Activated CD8-positive, alpha-beta memory T cell treated with anti-CD3 and anti-CD28 coated beads for 1 hour (primary cell): Measurements from ENCODE around the gene NLGN3.

Source experiments
- DNase-seq, 2 donors: peaks; one replicate each; pipeline ENCODE4 v3.0.0-alpha.2; 2020; ENCODE audit warnings: low read depth in 1 of 2; ENCODE audit errors: extremely low read depth in 1 of 2

Gene NLGN3

DNA sequence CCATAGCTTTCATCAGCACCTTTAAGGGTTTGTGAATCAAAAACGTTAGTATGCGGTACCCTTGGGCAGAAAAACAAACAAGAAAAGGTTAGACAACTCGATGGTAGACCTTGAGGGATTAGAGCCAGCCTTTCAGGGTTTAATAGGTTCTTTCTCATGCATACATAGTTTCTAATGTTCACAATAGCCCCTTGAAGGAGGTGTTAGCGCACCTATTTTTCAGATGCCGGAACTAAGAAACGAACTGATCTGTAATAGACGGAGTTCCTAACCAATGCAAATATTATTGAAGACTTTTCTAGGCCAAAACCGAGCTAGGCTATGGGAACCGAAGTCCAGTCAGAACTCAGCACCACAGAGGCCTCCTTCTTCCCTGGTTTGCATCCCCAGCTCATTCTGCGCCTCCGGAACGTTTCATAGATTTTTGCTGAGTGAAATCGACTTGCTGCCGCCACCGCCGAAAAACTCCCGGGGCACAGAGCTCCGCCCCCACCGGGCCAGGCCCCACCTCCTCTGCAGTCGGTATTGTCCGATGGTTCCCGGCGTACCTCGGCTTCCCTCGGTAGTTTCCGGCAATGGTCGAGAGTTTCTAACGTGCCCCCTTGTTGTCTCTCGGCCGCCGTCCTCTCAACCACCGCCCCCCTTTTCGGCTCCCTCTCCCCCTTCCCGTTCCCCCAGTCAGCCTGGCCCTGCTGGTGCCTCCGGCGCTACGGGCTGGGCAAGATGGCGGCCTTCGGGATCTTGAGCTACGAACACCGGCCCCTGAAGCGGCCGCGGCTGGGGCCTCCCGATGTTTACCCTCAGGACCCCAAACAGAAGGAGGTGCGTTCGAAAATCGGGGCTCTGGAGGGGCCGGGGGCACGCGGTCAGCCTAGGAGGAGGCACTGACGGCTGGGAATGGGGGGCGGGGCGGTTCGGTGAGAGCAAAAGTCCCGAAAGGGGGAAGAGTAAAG is 26.3 kb upstream of the NLGN3 start, which contains the start of gene MED12:
TSS of gene MED12 (plus strand) at position 565 of the 953 bp plus-strand sequence. CDS start at position 724, 159 bp downstream.
- peak; percentile 52 to 71 for DNase-seq

DNA sequence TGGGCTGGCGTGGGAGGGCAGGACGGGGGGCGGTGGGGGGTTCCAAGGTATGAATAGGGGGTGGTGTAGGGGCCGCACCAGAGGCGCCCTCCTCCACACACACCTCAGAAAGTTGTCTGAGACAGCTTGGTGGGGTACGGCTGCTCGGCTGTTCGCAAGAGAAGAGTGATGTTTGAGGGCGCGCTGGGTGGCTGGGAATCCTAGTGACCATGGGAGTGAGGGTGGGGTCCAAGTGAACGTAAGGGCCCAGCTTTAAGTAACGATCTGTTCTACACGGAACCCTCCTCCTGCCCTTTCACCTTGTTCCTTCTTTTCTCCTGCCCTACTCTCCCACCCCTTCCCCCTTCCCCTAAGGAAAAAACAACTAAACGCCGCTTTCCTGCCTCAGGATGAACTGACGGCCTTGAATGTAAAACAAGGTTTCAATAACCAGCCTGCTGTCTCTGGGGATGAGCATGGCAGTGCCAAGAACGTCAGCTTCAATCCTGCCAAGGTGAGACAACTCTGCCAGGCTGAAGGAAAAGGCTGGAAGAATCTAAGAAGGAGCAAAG is 25.6 kb upstream of the NLGN3 start:
- no peak for DNase-seq

DNA sequence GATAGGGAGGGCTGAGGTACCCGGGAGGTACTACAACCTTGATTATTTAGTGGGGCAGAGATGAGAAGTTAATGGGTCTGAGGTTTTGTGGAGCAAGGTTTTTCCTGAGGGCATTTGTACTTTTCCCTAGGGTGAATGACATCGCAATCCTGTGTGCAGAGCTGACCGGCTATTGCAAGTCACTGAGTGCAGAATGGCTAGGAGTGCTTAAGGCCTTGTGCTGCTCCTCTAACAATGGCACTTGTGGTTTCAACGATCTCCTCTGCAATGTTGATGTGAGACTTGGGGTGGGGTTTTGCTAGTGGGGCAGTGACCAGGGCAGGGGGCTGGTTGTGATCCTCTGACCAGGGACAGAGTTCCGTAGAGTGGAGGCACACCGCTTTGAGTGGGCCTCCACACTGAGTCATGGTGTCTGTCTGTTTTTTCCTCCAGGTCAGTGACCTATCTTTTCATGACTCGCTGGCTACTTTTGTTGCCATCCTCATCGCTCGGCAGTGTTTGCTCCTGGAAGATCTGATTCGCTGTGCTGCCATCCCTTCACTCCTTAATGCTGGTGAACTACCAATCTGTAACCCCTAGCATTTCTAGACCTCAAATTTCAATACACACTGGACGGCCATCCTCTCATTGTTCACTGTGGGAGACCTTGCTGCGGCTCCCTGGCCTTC is 16.3 kb upstream of the NLGN3 start:
- DNase-seq: no peak

DNA sequence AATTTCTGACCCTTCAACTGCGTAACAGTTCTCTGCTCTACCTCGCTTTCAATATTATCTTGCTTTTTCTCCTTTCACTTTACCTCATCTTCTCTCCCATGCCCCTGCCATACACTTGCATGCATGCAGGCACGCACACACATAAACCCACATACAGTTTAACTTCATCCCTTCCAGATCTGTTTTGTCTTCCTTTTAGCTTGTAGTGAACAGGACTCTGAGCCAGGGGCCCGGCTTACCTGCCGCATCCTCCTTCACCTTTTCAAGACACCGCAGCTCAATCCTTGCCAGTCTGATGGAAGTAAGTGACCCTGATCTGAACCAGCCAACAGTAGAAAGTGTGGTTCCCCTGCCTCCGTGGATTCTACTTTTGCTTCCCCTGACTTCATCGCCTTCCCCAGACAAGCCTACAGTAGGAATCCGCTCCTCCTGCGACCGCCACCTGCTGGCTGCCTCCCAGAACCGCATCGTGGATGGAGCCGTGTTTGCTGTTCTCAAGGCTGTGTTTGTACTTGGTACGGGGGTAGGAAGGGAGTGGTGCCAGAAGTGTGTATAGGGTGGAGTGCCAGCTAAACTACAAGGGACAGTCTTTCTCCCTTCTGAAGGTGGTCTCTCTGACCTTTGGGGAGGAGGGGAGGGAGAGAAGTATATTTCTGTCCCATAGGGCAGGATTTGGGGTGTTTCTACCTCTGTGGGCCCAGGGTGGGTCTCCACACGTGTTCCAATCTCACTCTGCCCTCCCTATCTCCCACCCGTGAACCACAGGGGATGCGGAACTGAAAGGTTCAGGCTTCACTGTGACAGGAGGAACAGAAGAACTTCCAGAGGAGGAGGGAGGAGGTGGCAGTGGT is 15.5 kb upstream of the NLGN3 start:
- DNase-seq: peak; percentile 46 to 58

DNA sequence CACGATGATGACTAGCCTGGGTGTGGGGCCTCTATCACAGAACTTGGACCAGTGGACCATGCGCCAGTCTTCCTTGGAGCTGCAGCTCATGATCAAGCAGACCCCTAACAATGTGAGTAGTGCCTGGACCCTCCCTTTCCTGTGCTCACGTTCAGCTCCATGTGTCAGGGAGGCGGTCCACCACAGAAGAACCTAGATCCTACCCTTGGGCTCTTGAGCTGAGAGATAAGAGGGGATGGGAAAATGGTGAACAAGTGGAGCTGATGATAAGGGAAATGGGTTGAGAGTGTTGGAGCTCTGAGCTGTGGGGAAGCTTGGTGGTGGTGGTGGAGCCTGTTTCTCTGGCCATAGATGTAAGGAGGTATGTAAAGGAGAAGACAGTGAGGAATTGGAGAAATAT is 13.1 kb upstream of the NLGN3 start:
- no peak for DNase-seq

DNA sequence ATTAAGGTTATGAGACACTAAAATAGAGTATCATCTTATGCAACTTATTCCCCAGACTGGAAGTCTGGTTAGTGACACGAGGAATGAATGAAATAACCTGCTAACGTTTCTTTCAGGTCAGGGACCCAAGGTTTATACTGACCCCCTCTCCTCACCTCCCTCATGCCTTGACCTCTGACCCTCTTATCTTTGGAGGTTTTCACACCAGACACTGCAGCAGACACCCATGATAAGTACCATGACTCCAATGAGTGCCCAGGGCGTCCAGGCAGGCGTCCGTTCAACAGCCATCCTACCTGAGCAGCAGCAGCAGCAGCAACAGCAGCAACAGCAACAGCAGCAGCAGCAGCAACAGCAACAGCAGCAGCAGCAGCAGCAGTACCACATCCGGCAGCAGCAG is 4.2 kb upstream of the NLGN3 start:
- no peak for DNase-seq

DNA sequence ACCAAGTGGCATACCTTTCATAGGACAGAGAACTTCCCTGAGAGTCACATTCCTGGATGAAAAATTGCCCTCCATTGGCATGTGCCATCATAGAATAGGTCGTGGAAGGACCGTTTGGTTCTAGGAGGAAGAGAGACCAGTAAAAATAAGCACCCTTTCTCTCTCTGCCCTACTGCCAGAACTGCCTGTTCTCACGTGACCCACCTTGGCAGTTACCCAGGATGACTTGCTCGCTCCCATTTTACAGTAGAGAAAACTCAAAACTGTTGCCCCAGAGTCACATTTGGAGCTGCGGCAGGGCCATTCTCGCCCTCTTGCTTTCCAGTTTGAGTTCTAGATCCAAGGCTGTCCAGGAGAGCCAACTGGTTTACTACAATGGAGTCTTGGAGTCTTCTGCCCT is 1.1 kb upstream of the NLGN3 start:
- no peak for DNase-seq

DNA sequence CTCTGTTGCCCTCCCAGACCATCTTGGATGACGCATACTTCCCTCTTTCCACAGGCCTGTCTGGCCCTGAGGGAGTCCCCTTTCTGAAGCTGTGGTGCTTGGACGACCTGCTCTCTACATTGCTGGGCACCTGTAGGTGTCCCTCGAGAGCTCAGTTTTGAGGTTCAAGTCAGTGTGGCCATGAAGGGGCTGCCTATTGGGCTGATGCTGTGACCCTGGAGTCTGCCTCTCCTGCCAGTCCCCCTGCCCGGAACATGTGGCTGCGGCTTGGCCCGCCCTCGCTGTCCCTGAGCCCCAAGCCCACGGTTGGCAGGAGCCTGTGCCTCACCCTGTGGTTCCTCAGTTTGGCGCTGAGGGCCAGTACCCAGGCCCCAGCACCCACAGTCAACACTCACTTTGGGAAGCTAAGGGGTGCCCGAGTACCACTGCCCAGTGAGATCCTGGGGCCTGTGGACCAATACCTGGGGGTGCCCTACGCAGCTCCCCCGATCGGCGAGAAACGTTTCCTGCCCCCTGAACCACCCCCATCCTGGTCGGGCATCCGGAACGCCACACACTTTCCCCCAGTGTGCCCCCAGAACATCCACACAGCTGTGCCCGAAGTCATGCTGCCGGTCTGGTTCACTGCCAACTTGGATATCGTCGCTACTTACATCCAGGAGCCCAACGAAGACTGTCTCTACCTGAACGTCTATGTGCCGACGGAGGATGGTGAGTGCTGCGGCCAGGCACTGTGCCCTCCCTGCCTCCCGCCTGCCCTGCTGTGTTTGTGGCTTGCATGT is 3.0 kb downstream of the NLGN3 start:
- no peak for DNase-seq

DNA sequence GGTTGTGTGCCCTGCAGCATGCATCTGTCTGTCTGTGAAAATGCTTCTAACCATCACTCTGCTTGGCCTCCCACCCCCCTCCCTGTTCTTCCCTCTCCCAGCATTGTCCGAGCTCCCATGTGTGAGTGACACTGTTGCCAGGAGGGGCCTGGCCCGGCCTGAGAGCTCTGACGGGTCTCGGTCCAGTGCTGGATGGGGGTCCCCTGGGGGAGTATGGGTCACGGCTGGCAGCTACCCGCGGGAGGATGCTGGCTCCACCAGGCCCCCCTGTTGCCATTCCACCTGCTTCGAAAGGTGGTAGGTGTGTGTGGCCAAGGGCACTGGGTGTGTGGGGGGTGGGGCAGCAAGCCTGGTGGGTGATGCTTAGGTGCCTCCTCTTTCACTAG is 3.6 kb downstream of the NLGN3 start:
- no peak for DNase-seq

DNA sequence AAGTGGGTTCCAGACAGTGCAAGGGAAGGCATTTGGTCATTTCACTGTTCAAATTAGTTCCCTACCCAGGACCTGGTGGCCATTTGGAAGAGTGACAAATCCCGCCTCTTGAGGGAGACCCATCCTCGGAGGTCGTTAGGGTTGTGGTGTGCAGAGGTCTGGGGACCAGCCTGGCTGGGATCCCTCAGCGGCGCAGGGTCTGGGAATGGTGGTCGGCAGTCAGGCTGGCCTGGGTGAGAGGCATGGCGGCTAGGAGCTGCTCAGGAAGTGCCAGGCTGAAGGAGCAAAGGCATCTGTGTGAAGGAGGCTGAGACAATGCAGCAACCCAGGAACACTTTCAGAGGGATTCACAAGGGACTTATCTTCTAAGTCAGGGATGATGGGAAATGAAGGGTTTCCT is 6.7 kb downstream of the NLGN3 start:
- DNase-seq: no peak

DNA sequence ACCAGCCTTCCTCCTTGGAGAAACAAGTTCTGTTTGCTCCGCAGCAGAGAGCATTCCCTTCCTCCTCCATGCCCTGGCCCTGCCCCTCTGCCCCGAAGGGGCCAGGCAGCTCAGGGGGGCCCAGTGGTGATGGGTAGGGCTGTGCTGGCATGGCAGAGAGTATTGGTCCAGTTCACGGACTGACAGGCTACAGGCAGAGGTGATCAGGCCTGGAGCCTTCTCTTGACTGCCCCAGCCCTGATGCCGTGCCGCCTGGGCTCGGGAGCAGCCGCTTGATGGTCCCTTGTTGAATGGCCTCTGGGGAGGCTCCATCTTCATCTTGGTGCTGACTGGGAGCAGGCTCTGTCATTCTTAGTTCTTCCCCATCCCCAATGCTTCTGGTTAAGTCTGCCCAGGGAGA is 9.6 kb downstream of the NLGN3 start:
- no peak for DNase-seq

DNA sequence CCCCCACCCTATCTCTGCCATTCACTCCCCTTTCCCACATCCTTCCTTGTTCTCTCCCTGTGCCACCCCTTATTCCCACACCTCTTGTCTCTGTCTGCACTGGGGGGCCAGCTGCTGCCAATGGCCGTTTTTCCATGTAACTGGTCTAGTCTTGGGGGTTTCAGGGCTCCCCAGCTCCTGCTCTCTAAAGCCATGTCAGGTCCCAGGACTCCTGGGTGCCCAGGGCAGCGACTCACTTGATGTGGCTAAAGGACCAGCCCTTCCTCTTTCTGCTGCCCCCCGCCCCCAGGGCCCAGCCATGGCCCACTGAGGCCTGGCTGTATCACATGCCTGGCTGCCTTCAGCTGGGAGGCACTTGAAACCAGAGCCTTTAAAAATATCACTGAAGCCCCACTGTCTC is 10.0 kb downstream of the NLGN3 start:
- no peak for DNase-seq

DNA sequence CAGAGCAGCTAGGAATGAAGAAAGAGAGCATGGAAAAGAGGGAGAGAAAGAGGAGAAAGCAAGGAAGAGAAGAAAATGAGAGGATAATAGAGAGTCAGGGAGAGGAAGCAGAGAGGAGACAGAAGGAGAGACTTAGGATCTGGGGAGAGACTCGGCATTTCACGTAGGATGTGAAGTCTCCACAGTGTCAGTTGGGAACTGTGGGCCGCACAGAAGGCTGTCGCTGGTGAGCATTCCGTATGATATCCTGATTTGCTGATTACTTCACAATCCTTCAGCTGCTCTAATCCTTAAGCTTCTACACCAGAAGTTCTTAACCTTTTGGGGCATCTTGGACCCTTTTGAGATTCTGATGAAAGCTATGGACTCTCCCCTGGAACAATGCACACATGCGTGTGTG is 14.0 kb downstream of the NLGN3 start:
- no peak for DNase-seq

DNA sequence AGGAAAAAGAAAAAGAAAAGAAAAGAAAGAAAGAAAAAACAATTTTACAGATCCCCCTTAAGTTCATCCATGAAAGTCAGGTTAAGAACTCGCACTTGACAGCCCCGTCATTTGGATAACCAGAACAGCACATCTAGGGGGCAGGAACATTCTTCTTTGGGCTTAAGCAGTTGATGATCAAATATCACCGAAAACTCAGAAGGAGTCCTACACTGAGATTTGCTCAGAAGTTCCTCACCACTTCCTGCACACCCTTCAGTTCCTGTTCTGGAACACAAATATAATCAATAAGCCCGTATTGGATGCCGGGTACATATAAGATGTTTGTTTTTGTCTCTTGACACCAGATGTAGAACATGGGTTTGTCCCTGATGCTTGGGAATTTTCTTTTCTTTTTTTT is 14.7 kb downstream of the NLGN3 start:
- DNase-seq: no peak

DNA sequence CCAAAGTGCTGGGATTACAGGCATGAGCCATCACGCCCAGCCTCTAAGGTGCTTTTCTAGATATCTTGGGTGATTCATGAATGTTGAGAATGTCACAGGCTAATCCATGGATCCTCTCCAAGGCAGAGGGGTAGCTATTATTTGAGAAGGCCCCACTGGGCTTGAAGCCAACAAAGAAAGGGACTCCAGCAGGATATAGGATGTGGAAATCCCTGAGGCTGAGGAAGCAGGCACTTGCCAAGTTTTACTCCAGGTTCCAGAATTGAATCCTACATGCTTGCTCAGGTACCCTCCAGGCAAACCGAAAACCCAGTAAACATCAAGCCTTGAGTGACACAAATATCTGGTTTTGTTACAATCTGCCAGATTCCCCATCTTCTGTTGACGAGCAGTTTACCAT is 15.8 kb downstream of the NLGN3 start:
- no peak for DNase-seq

DNA sequence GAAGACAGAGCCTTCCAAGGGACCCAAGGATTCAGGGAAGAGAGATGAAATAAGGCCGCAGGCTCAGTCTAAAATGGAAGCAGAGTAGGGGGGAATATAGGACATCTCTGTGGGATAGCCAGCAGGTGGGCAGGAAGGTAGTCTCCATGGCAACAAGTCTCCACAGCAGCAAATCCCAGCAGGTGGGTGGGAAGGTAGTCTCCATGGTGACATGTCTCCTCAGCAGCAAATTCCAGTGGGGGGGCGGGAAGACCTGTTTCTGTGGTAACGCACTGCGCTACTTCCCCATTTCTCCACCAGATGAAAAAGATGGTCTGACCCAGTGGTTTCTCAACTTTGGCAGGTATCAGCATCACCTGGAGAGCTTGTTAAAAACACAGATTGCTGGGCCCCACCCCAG is 18.3 kb downstream of the NLGN3 start:
- DNase-seq: no peak

DNA sequence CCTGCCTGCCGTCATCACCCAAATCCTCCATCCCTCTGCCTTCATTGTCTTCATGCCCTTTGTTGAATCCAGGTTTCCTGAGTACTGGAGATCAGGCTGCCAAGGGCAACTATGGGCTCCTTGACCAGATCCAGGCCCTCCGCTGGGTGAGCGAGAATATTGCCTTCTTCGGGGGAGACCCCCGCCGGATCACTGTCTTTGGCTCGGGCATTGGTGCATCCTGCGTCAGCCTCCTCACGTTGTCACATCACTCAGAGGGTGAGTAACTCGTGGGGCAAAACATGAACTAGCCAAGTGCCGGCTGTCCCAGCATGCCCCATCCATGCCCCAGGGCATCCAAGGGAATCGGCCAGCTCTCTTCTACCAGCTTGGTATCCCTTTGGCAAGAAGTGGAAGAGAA is 19.4 kb downstream of the NLGN3 start:
- DNase-seq: no peak

DNA sequence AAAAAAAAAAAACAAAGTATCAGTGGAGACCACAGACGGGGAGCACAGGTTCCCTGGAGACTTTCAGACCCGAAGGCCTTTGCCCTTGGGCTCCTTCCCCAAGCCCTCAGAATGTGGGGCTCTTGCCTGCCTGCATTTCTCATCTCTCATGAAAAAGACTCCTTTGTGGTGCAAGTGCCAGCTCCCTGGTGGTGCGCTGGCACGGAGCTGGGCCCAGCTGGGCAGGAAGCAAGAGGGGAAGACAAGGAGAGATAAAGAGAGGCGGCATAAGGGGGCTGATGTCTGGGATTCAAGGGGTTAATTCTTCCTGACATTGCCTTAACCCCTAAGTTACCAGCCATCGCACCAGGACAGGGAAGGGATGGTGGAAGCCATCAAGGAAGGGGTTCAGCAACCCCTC is 21.8 kb downstream of the NLGN3 start:
- DNase-seq: no peak

DNA sequence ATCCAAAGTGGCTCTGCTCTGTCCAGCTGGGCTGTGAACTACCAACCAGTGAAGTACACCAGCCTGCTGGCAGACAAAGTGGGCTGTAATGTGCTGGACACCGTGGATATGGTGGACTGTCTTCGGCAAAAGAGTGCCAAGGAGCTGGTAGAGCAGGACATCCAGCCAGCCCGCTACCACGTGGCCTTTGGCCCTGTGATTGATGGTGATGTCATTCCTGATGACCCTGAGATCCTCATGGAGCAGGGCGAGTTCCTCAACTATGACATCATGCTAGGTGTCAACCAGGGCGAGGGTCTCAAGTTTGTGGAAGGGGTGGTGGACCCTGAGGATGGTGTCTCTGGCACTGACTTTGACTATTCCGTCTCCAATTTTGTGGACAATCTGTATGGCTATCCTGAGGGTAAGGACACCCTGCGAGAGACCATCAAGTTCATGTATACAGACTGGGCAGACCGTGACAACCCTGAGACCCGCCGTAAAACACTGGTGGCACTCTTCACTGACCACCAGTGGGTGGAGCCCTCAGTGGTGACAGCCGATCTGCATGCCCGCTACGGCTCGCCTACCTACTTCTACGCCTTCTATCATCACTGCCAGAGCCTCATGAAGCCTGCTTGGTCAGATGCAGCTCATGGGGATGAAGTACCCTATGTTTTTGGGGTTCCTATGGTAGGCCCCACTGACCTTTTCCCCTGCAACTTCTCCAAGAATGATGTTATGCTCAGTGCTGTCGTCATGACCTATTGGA is 22.6 kb downstream of the NLGN3 start:
- DNase-seq: no peak

DNA sequence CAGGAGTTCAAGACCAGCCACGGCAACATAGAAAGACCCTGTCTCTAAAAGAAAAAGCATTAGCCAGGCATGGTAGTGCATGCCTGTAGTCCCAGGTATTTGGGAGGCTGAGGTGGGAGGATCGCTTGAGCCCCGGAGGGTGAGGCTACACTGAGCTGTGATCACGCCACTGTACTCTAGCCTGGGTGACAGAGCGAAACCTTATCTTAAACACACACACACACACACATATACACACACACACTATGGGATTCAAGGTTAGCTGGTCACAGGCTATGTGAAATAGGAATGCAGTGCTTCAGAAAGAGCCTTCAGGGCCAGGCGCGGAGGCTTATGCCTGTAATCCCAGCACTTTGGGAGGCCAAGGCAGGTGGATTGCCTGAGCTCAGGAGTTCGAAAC is 23.5 kb downstream of the NLGN3 start:
- DNase-seq: no peak
